Measurements from ENCODE around the gene PHLPP1.

Gene PHLPP1

DNA sequence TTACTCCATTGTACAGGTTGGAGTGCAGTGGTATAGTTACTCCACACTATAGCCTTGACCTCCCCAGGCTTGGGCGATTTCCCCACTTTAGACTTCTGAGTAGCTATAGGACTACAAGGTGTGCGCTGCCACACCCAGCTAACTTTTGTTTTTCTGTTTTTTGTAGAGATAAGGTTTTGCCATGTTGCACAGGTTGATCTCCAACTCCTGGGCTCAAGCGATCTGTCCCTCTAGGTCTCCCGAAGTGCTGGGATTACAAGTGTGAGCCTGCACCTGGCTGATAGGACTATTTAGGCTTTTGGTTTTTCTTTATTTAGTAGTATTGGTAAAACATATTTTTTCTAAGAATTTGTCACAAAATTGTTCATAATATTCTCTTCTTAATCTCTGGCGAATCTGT is 121.7 kb downstream of the PHLPP1 start:
- Histone ChIP-seq H2BK12ac (ENCODE audit: low read length in 2 of 2) (no peak overlapping the region), H3K4ac (ENCODE audit: low read depth in 1 of 2, low read length in 2 of 2) (no peak overlapping the region), H3K4me2 (ENCODE audit: low read length, poor library complexity, severe bottlenecking) (no peak overlapping the region), H3K23ac (ENCODE audit: low read length in 2 of 2) (no peak overlapping the region), H3K14ac (ENCODE audit: low read length in 2 of 2) (no peak overlapping the region), H3K36me3 (ENCODE audit: control insufficient read depth in 1 of 2, insufficient read depth in 2 of 2, low read depth in 1 of 2, low read length in 2 of 2) (no peaks in the 10 kb centered on the region), H2AFZ (ENCODE audit: low read depth, low read length) (no peak overlapping the region), H3K79me1 (replicated peaks; ENCODE audit: low read length, poor library complexity, severe bottlenecking) (peaks cover 5% of the 10 kb centered on the region), H3K4me3 (ENCODE audit: insufficient read depth in 1 of 2, low read depth in 1 of 2, low read length in 2 of 2) (no peak overlapping the region), H3K27ac (ENCODE audit: low read length, poor library complexity, severe bottlenecking) (no peak overlapping the region), H3K9ac (ENCODE audit: low read length) (no peak overlapping the region), H3K4me1 (ENCODE audit: control insufficient read depth, insufficient read depth, low read depth, low read length) (no peaks in the 10 kb centered on the region), H2BK15ac (ENCODE audit: low read depth, poor library complexity, severe bottlenecking) (no peak overlapping the region), H2BK120ac (ENCODE audit: low read depth, low read length) (no peak overlapping the region), H4K91ac (ENCODE audit: low read length) (no peak overlapping the region), H3K27me3 (ENCODE audit: control insufficient read depth in 1 of 2, insufficient read depth in 1 of 2, low read length in 2 of 2) (no peaks in the 10 kb centered on the region), H3K9me3 (ENCODE audit: control insufficient read depth, low read length) (no peaks in the 10 kb centered on the region), H2BK5ac (ENCODE audit: low read depth, low read length, poor library complexity, severe bottlenecking) (no peak overlapping the region), H3K18ac (ENCODE audit: low read depth in 1 of 2, low read length in 2 of 2) (no peak overlapping the region), H4K8ac (ENCODE audit: low read length) (no peak overlapping the region), H2AK5ac (ENCODE audit: low read length, severe bottlenecking) (no peak overlapping the region)
- DNase-seq: no peak
- 100% methylated on average over 4 of the region's 5 CpGs for WGBS

DNA sequence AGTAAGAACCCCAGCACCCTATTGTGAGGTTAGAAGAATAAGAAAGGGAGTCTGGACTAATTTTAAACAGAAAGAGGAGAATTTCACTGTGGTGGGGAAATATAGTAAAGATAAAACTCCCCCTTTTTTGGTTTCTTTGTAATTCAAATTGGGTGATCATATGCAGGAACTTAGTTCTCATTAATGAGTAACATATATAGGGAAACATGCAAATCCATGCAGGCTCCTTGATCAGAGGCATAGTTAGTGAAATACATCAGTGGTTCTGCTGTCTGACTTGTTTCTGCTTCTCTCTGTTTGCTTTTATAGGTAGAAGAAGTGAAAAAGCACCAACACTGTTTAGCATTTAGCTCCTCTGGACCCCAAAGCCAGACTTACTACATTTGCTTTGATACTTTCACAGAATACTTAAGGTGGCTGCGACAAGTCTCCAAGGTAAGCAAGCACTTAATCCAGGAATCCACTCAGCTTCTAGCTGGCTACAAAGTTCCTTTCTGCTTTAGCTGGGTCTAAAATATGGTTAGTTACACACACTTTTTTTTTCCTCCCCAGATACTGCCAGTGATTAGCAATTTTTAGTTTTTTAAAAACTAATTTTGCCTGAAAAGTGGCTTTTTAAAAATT is 123.2 kb downstream of the PHLPP1 start:
- Histone ChIP-seq H3K14ac (ENCODE audit: low read length in 2 of 2) (no peak overlapping the region), H3K4ac (ENCODE audit: low read depth in 1 of 2, low read length in 2 of 2) (no peak overlapping the region), H2AFZ (ENCODE audit: low read depth, low read length) (no peak overlapping the region), H3K9me3 (ENCODE audit: control insufficient read depth, low read length) (no peaks in the 10 kb centered on the region), H2BK120ac (ENCODE audit: low read depth, low read length) (no peak overlapping the region), H2BK15ac (ENCODE audit: low read depth, poor library complexity, severe bottlenecking) (no peak overlapping the region), H2BK12ac (ENCODE audit: low read length in 2 of 2) (no peak overlapping the region), H3K36me3 (ENCODE audit: control insufficient read depth in 1 of 2, insufficient read depth in 2 of 2, low read depth in 1 of 2, low read length in 2 of 2) (peaks cover 0 to 2% of the 10 kb centered on the region in 2 experiments), H3K4me1 (ENCODE audit: control insufficient read depth, insufficient read depth, low read depth, low read length) (no peaks in the 10 kb centered on the region), H4K91ac (ENCODE audit: low read length) (no peak overlapping the region), H3K79me1 (replicated peaks; ENCODE audit: low read length, poor library complexity, severe bottlenecking) (peaks cover 5% of the 10 kb centered on the region), H3K27ac (ENCODE audit: low read length, poor library complexity, severe bottlenecking) (no peak overlapping the region), H3K27me3 (ENCODE audit: control insufficient read depth in 1 of 2, insufficient read depth in 1 of 2, low read length in 2 of 2) (no peaks in the 10 kb centered on the region), H3K18ac (ENCODE audit: low read depth in 1 of 2, low read length in 2 of 2) (no peak overlapping the region), H3K4me2 (ENCODE audit: low read length, poor library complexity, severe bottlenecking) (no peak overlapping the region), H4K8ac (ENCODE audit: low read length) (no peak overlapping the region), H3K9ac (ENCODE audit: low read length) (no peak overlapping the region), H3K4me3 (ENCODE audit: insufficient read depth in 1 of 2, low read depth in 1 of 2, low read length in 2 of 2) (no peak overlapping the region), H2AK5ac (ENCODE audit: low read length, severe bottlenecking) (no peak overlapping the region), H2BK5ac (ENCODE audit: low read depth, low read length, poor library complexity, severe bottlenecking) (no peak overlapping the region), H3K23ac (ENCODE audit: low read length in 2 of 2) (no peak overlapping the region)
- no peak for DNase-seq
- 85% methylated on average over 1 of the region's 1 CpG for WGBS

DNA sequence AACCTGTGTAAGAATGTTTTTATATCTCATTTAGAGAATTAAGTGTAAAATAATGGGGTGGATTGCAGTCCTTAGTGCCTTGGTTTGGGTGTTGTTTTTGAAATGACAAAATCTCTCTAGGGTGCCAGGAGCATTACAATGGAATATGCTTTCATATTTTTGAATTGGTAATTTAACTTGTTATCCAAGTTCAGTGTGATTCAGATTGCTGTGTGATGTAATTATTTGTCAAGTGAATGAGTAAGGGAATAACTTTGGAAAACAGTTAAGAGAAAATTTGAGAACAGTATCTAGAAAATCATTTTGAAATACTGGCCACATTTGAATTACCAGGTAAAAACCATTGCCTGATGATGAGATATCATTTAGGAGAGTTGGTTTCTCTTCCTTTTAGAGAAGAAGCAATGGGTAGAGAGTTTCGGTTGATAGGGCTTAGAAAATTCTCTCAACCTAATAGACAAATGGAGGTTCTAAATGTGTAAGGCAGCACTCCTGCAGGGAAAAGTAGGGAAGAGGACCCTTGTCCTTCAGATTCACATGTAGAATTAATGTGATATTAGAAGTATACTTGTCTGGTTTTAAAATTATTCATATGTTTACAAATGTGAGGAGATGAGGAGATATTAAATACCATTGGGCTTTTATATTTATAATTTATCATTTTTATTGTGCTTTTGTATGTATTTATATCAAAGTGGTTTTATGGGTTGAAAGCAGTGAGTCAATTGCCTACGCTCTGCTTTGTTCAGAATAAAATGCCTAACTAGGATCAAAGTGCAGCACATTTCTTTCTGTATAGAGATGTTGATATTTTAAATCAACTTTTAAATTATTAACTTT is 124.8 kb downstream of the PHLPP1 start:
- H3K79me1 ChIP-seq (replicated peaks; ENCODE audit: low read length, poor library complexity, severe bottlenecking): peaks cover 7% of the 10 kb centered on the region
- H3K9me3 ChIP-seq (ENCODE audit: control insufficient read depth, low read length): no peaks in the 10 kb centered on the region
- H3K4ac ChIP-seq (ENCODE audit: low read depth in 1 of 2, low read length in 2 of 2): no peak overlapping the region
- H4K91ac ChIP-seq (ENCODE audit: low read length): no peak overlapping the region
- no peak overlapping the region for H4K8ac ChIP-seq (ENCODE audit: low read length)
- H2BK120ac ChIP-seq (ENCODE audit: low read depth, low read length): no peak overlapping the region
- H2AK5ac ChIP-seq (ENCODE audit: low read length, severe bottlenecking): no peak overlapping the region
- H3K4me3 ChIP-seq (ENCODE audit: insufficient read depth in 1 of 2, low read depth in 1 of 2, low read length in 2 of 2): no peak overlapping the region
- H3K36me3 ChIP-seq (ENCODE audit: control insufficient read depth in 1 of 2, insufficient read depth in 2 of 2, low read depth in 1 of 2, low read length in 2 of 2): peaks cover 0 to 2% of the 10 kb centered on the region in 2 experiments
- H3K4me1 ChIP-seq (ENCODE audit: control insufficient read depth, insufficient read depth, low read depth, low read length): no peaks in the 10 kb centered on the region
- no peaks in the 10 kb centered on the region for H3K27me3 ChIP-seq (ENCODE audit: control insufficient read depth in 1 of 2, insufficient read depth in 1 of 2, low read length in 2 of 2)
- peak overlapping the region; percentile 26 for H3K9ac ChIP-seq (ENCODE audit: low read length)
- H2BK15ac ChIP-seq (ENCODE audit: low read depth, poor library complexity, severe bottlenecking): no peak overlapping the region
- no peak overlapping the region for H3K18ac ChIP-seq (ENCODE audit: low read depth in 1 of 2, low read length in 2 of 2)
- H3K23ac ChIP-seq (ENCODE audit: low read length in 2 of 2): no peak overlapping the region
- no peak overlapping the region for H2AFZ ChIP-seq (ENCODE audit: low read depth, low read length)
- H2BK12ac ChIP-seq (ENCODE audit: low read length in 2 of 2): no peak overlapping the region
- no peak overlapping the region for H3K4me2 ChIP-seq (ENCODE audit: low read length, poor library complexity, severe bottlenecking)
- H3K27ac ChIP-seq (ENCODE audit: low read length, poor library complexity, severe bottlenecking): no peak overlapping the region
- no CpG with 5 or more reads among the region's 2 CpGs for WGBS
- DNase-seq: no peak
- H2BK5ac ChIP-seq (ENCODE audit: low read depth, low read length, poor library complexity, severe bottlenecking): no peak overlapping the region
- no peak overlapping the region for H3K14ac ChIP-seq (ENCODE audit: low read length in 2 of 2)

DNA sequence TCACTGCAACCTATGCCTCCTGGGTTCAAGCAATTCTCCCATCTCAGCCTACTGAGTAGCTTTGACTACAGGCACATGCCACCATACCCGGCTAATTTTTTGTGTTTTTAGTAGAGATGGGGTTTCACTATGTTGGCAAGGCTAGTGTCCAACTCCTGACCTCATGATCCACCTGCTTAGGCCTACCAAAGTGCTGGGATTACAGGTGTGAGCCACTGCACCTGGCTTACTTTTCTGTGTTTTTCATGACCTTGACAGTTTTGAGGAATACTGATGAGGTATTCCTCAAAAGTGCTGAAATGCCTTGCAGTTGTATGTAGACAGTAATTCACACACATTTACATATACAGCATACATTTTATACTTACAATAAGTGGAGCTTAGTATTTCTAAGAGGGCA is 126.1 kb downstream of the PHLPP1 start:
- Histone ChIP-seq H4K91ac (ENCODE audit: low read length) (no peak overlapping the region), H3K79me1 (replicated peaks; ENCODE audit: low read length, poor library complexity, severe bottlenecking) (peaks cover 8% of the 10 kb centered on the region), H3K23ac (ENCODE audit: low read length in 2 of 2) (no peak overlapping the region), H2BK120ac (ENCODE audit: low read depth, low read length) (no peak overlapping the region), H2BK15ac (ENCODE audit: low read depth, poor library complexity, severe bottlenecking) (no peak overlapping the region), H2BK12ac (ENCODE audit: low read length in 2 of 2) (no peak overlapping the region), H3K14ac (ENCODE audit: low read length in 2 of 2) (no peak overlapping the region), H2BK5ac (ENCODE audit: low read depth, low read length, poor library complexity, severe bottlenecking) (no peak overlapping the region), H3K27me3 (ENCODE audit: control insufficient read depth in 1 of 2, insufficient read depth in 1 of 2, low read length in 2 of 2) (no peaks in the 10 kb centered on the region), H3K18ac (ENCODE audit: low read depth in 1 of 2, low read length in 2 of 2) (no peak overlapping the region), H3K9ac (ENCODE audit: low read length) (no peak overlapping the region), H3K4ac (ENCODE audit: low read depth in 1 of 2, low read length in 2 of 2) (no peak overlapping the region), H3K36me3 (ENCODE audit: control insufficient read depth in 1 of 2, insufficient read depth in 2 of 2, low read depth in 1 of 2, low read length in 2 of 2) (peaks cover 0 to 2% of the 10 kb centered on the region in 2 experiments), H3K9me3 (ENCODE audit: control insufficient read depth, low read length) (no peaks in the 10 kb centered on the region), H3K4me3 (ENCODE audit: insufficient read depth in 1 of 2, low read depth in 1 of 2, low read length in 2 of 2) (no peak overlapping the region), H3K27ac (ENCODE audit: low read length, poor library complexity, severe bottlenecking) (no peak overlapping the region), H2AFZ (ENCODE audit: low read depth, low read length) (no peak overlapping the region), H2AK5ac (ENCODE audit: low read length, severe bottlenecking) (no peak overlapping the region), H3K4me1 (ENCODE audit: control insufficient read depth, insufficient read depth, low read depth, low read length) (no peaks in the 10 kb centered on the region), H3K4me2 (ENCODE audit: low read length, poor library complexity, severe bottlenecking) (no peak overlapping the region), H4K8ac (ENCODE audit: low read length) (no peak overlapping the region)
- no CpG with 5 or more reads among the region's 1 CpG for WGBS
- no peak for DNase-seq
